Activated naive CD8-positive, alpha-beta T cell treated with anti-CD3 and anti-CD28 coated beads for 36 hours (primary cell): Measurements from ENCODE around the gene ACP3. TPM values are rescaled to one million over a fixed set of nuclear protein-coding genes. Genes with fewer than 3 reads are reported as not detected.
"Not testable (repeated sequence)": the region's sequence is repeated elsewhere in the genome, so short reads cannot be mapped to it uniquely, and the experiment has no call there.

Experiments used
- DNase-seq: peaks from one replicate; pipeline ENCODE4 v3.0.0; 2021
- H3K27ac Mint-ChIP-seq: one replicate; pipeline ENCODE4 v1.8.0; 2022; ENCODE audit warnings: mild to moderate bottlenecking, moderate library complexity, mixed read lengths
- H3K27me3 Mint-ChIP-seq: one replicate; pipeline ENCODE4 v1.8.0; 2022; ENCODE audit warnings: mild to moderate bottlenecking, mixed read lengths
- H3K36me3 Mint-ChIP-seq: one replicate; pipeline ENCODE4 v1.8.0; 2021; ENCODE audit warnings: mild to moderate bottlenecking, mixed read lengths
- H3K4me1 Mint-ChIP-seq: one replicate; pipeline ENCODE4 v1.8.0; 2021; ENCODE audit warnings: mixed read lengths
- H3K4me3 Mint-ChIP-seq: one replicate; pipeline ENCODE4 v1.8.0; 2022; ENCODE audit warnings: mild to moderate bottlenecking, moderate library complexity, mixed read lengths
- H3K9me3 Mint-ChIP-seq: one replicate; pipeline ENCODE4 v1.8.0; 2022; ENCODE audit warnings: mixed read lengths
- total RNA-seq, 2 experiments: library from RNA; stranded (reverse); gene quantifications; one replicate each; pipeline ENCODE4 v1.2.3, GENCODE V29; 2021

ACP3 gene
- total RNA-seq, 2 experiments from 2014 or later, result not detected

DNA sequence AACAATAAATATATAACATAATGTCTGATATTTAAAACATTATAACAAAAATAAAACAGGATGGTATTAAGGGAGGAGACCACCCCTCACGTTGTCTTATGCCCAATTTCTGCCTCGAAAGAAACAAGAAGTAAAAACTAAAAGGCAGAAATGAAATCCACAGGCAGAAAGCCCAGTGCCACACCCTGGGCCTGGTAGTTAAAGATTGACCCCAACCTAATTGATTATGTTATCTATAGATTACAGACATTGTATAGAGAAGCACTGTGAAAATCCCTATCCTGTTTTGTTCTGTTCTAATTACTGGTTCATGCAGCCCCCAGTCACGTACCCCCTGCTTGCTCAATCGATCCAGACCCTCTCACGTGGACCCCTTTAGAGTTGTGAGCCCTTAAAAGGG, 22.3 kb upstream of the ACP3 start:
- H3K36me3 Mint-ChIP-seq, result no peaks in the 10 kb centered on the region
- H3K27me3 Mint-ChIP-seq, result peaks cover 7% of the 10 kb centered on the region
- H3K4me3 Mint-ChIP-seq, result no peak overlapping the region
- H3K4me1 Mint-ChIP-seq, result no peaks in the 10 kb centered on the region
- no peak overlapping the region for H3K27ac Mint-ChIP-seq
- DNase-seq, result no peak
- peaks cover 6% of the 10 kb centered on the region for H3K9me3 Mint-ChIP-seq

DNA sequence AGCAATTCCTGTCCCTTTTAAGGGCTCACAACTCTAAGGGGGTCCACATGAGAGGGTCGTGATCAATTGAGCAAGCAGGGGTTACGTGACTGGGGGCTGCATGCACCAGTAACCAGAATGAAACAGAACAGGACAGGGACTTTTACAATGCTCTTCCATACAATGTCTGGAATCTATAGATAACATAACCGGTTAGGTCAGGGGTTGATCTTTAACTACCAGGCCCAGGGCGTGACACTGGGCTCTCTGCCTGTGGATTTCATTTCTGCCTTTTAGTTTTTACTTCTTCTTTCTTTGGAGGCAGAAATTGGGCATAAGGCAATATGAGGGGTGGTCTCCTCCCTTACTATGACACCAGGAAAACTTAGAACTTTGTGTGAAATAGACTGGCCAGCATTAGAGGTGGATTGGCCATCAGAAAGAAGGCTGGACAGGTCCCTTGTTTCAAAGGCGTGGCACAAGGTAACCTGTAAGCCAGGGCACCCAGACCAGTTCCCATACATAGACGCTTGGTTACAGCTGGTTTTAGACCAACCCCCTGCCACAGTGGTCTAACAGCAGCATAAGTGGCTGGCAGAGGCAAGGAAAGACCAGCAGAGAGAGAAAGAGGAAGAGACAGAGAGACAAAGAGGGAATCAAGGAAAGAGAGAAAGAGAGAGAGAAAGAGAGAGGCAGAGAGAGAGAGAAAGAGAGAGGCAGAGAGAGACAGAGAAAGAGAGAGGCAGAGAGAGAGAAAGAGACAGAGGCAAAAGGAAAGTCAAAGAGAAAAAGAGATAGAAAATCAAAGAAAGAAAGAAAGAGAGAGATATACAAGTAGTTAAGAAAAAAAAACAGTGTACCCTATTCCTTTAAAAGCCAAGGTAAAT, 13.6 kb upstream of the ACP3 start:
- H3K4me1 Mint-ChIP-seq, H3K9me3 Mint-ChIP-seq, H3K27ac Mint-ChIP-seq, H3K27me3 Mint-ChIP-seq, H3K36me3 Mint-ChIP-seq, DNase-seq, H3K4me3 Mint-ChIP-seq: not testable (repeated sequence)

DNA sequence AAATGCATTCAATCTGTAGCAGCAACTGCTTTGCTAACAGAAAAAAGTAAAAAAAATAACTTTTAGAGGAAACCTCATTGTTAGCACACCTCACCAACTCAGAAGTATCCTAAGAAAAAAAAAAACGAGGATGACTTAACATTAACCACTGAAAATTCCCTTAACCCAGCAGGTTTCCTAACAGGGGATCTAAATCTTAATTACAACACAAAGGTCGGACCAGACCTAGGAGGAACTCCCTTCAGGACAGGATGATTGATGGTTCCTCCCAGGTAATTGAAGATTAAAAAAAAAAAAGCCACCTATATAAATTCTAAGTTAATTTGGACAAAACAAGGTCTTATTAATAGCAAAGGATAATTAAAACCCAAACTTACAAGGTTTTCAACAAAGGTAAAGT, 12.9 kb upstream of the ACP3 start:
- H3K27me3 Mint-ChIP-seq, H3K9me3 Mint-ChIP-seq, H3K4me3 Mint-ChIP-seq, DNase-seq, H3K36me3 Mint-ChIP-seq, H3K27ac Mint-ChIP-seq, H3K4me1 Mint-ChIP-seq: not testable (repeated sequence)

DNA sequence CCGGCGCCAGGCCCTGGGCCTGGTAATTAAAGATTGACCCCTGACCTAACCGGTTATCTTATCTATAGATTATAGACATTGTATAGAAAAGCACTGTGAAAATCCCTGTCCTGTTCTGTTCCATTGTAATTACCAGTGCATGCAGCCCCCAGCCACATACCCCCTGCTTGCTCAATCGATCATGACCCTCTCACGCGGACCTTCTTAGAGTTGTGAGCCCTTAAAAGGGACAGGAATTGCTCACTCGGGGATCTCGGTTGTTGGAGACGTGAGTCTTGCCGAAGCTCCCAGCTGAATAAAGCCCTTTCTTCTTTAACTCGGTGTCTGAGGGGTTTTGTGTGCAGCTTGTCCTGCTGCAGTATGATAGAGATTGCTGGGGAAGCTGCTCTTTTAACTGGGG, 7.2 kb upstream of the ACP3 start:
- not testable (repeated sequence) for H3K4me1 Mint-ChIP-seq, DNase-seq

DNA sequence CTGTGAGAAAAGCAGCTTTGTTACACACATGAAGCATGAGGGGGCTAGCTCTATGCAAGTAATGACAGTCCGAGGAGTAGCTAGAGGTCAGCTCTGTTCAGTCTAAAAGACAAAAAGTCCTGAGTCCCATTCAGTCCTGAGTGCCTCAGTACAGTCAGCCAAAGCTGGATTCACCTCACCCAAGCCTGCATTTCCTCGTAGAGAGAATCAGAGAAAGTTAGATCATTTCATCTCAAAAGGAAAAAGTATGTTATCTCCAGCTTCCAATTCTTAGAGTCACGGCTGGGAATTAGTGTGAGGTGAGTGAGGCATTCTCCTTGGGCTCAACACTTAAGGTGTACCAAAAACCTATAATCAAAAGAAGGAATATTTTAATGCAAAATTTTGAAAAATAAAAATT, 5.9 kb upstream of the ACP3 start:
- Mint-ChIP-seq H3K4me1 (no peaks in the 10 kb centered on the region), H3K27ac (no peak overlapping the region), H3K36me3 (no peaks in the 10 kb centered on the region), H3K4me3 (no peak overlapping the region), H3K9me3 (no peaks in the 10 kb centered on the region), H3K27me3 (no peaks in the 10 kb centered on the region)
- no peak for DNase-seq

More for the DNA sequence above, 7.2 kb upstream of the ACP3 start:
- H3K36me3 Mint-ChIP-seq, H3K4me3 Mint-ChIP-seq, H3K27me3 Mint-ChIP-seq, H3K27ac Mint-ChIP-seq, H3K9me3 Mint-ChIP-seq: not testable (repeated sequence)

DNA sequence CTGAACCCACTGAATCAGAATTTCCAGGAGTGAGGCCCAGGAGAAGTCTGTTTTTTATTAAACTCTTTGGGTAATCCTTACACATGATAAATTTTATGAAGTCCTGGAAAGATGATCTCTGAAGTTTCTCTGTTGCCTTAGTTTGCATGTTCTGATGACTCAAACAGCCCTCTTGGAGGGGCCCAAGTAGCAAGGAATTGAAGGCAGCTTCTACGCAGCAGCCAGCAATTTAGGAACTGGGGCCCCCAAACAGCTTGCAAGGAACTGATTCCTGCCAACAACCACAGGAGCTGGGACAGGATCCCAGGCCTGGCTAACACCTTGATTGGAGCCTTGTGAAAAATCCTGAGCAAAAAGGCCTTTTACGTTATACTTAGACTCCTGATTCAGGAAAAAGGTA, 5.4 kb upstream of the ACP3 start:
- no peaks in the 10 kb centered on the region for H3K9me3 Mint-ChIP-seq
- H3K27me3 Mint-ChIP-seq, result no peaks in the 10 kb centered on the region
- no peak for DNase-seq
- no peak overlapping the region for H3K4me3 Mint-ChIP-seq
- no peaks in the 10 kb centered on the region for H3K36me3 Mint-ChIP-seq
- H3K4me1 Mint-ChIP-seq, result no peaks in the 10 kb centered on the region
- no peak overlapping the region for H3K27ac Mint-ChIP-seq

DNA sequence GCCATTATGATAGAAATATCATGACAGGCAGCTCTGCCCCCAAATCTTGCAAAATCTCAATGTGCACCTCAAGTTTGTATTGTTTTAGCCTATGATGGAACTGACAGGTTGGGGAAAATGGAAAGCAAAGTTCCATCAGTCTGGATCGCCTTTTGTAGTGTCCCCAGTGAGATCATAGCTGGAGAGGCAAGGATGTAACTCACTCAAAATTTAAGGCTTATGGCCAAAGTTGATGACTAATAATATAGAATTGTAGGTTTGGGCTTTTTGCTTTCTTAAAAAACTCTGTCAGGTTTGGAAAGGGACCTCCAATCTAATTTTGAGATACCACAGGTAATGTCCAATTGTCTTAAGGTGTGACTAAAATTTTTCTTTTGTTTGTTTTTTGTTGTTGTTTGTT, 1.4 kb upstream of the ACP3 start:
- Mint-ChIP-seq H3K27ac (no peak overlapping the region), H3K4me1 (peaks cover 3% of the 10 kb centered on the region), H3K4me3 (no peak overlapping the region), H3K36me3 (no peaks in the 10 kb centered on the region), H3K9me3 (no peaks in the 10 kb centered on the region), H3K27me3 (peaks cover 5% of the 10 kb centered on the region)
- DNase-seq, result no peak

DNA sequence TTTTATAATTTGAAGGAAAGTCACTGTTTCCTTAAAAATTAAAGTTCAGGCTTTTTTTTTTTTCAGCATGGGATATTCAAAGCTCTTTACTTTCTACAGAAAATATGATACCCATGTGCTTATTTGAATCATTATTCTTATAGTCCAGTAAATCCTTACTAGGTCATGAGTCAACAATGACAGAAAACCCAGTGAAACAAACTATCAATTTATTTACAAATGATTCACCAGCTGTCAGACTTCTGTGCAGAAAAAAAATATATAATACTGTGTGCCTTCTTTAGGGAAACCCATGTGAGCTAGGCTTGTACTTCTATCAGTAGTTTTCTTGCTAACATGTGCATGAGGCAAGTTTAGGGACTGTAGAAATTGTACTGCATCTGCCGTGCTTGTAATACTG, 1.2 kb downstream of the ACP3 start:
- Mint-ChIP-seq H3K27ac (no peak overlapping the region), H3K36me3 (no peaks in the 10 kb centered on the region), H3K4me3 (no peak overlapping the region), H3K27me3 (peaks cover 9% of the 10 kb centered on the region), H3K4me1 (peaks cover 3% of the 10 kb centered on the region), H3K9me3 (no peaks in the 10 kb centered on the region)
- DNase-seq, result no peak

DNA sequence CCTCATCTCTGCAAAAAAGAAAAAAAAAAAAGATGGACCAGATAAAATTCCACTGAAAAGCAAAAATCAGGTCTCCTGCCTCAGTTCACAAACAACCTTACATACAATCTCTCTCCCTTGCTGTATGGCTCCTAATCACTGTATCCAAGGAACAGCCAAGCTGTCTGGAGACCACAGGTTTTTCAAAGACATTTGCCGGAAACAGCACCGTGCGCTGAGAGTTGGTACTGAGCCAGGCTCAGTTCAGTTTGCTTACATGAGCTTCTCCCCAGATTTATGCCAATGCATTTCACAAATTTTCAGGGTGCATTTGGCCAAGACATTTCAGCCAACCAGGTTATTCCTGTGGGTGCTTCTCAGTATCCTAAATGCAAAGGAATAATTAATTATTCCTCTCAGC, 4.1 kb downstream of the ACP3 start:
- no peak for DNase-seq
- peaks cover 12% of the 10 kb centered on the region for H3K27me3 Mint-ChIP-seq
- no peaks in the 10 kb centered on the region for H3K9me3 Mint-ChIP-seq
- no peak overlapping the region for H3K4me3 Mint-ChIP-seq
- H3K4me1 Mint-ChIP-seq, result peaks cover 3% of the 10 kb centered on the region
- no peak overlapping the region for H3K27ac Mint-ChIP-seq
- H3K36me3 Mint-ChIP-seq, result no peaks in the 10 kb centered on the region

DNA sequence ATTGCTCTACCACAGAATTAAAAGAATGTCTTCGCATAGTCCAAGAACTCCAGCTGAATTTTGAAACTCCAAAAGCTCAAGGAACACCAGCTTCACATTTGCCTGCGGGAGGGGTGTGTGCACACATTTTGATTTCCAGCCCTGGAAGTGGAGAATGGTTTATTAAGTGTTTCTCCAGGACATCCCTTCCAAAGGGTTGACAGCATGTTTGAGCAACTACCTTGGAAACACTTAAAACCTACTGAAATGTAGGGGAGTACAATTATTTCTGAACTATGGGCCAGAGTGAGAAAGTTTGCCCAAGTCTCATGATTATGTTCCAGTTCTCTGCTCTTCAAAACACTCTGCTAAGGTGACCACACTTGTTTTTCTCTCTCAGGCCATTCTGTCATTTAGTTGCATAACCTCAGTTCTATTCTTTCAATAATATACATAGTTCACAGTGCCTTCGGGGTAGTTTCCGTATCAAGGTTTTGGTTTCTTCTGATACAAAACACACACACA, 7.9 kb downstream of the ACP3 start:
- DNase-seq, result no peak
- peaks cover 10% of the 10 kb centered on the region for H3K27me3 Mint-ChIP-seq

DNA sequence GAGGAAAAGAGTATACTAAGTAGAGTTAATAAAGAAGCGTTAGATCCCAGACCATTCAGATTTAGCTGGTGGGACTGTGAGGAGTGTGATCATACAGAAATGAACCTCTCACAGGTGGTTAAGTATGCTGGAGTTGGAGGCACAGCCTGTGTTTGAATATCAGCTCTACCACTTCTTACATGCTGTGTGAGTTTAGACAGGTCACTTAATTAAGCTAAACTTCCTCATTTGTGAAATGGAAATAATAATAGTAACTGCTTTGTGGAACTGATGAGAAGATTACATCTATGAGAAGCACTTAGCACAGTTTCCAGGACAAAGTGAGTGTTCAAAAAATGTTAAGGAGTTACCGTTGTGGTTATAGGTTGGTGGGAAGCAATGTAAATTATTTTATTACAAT, 8.4 kb downstream of the ACP3 start:
- Mint-ChIP-seq H3K36me3 (no peaks in the 10 kb centered on the region), H3K4me1 (no peaks in the 10 kb centered on the region), H3K4me3 (no peak overlapping the region)

More for the DNA sequence above, 7.9 kb downstream of the ACP3 start:
- Mint-ChIP-seq H3K27ac (no peak overlapping the region), H3K4me1 (no peaks in the 10 kb centered on the region), H3K9me3 (no peaks in the 10 kb centered on the region), H3K36me3 (no peaks in the 10 kb centered on the region), H3K4me3 (no peak overlapping the region)

DNA sequence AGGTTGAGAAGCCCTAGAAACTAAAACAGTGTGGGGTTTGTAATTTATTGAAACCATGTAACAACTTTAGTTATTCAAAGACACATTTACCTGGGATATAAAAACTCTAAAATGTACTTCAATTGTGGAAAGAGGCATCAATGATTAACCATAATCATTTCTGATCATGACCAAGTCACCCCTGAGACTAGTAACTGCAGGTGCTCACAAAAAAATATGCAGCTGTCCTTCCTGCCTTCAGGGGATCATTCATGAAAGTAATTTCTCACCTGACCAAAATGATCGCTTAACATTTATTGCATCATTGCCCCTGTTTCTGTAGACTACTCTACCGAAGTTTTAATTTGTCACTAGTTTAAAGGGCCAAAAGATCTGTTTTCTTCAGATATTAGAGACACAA, 9.0 kb downstream of the ACP3 start:
- no peaks in the 10 kb centered on the region for H3K9me3 Mint-ChIP-seq
- no peak overlapping the region for H3K27ac Mint-ChIP-seq
- DNase-seq, result no peak
- H3K4me1 Mint-ChIP-seq, result no peaks in the 10 kb centered on the region
- peaks cover 4% of the 10 kb centered on the region for H3K27me3 Mint-ChIP-seq
- no peaks in the 10 kb centered on the region for H3K36me3 Mint-ChIP-seq
- no peak overlapping the region for H3K4me3 Mint-ChIP-seq

More for the DNA sequence above, 8.4 kb downstream of the ACP3 start:
- H3K27ac Mint-ChIP-seq, result no peak overlapping the region
- peaks cover 7% of the 10 kb centered on the region for H3K27me3 Mint-ChIP-seq
- no peak for DNase-seq
- H3K9me3 Mint-ChIP-seq, result no peaks in the 10 kb centered on the region

DNA sequence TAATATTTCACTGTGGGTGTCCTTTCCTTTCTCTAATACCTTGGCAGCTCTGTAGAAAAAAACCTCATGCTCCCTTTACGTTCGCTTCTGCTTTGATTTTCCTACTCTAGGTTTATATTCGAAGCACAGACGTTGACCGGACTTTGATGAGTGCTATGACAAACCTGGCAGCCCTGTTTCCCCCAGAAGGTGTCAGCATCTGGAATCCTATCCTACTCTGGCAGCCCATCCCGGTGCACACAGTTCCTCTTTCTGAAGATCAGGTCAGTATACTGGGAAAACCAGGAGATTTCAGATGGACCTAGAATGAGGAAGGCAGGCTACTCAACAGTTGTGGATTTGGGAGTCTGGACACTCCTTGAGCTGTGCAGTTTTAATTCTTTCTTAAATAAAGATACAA, 14.9 kb downstream of the ACP3 start:
- H3K36me3 Mint-ChIP-seq, result no peaks in the 10 kb centered on the region
- H3K4me1 Mint-ChIP-seq, result no peaks in the 10 kb centered on the region
- no peak for DNase-seq
- no peaks in the 10 kb centered on the region for H3K9me3 Mint-ChIP-seq
- H3K27me3 Mint-ChIP-seq, result no peaks in the 10 kb centered on the region
- H3K4me3 Mint-ChIP-seq, result no peak overlapping the region
- no peak overlapping the region for H3K27ac Mint-ChIP-seq

DNA sequence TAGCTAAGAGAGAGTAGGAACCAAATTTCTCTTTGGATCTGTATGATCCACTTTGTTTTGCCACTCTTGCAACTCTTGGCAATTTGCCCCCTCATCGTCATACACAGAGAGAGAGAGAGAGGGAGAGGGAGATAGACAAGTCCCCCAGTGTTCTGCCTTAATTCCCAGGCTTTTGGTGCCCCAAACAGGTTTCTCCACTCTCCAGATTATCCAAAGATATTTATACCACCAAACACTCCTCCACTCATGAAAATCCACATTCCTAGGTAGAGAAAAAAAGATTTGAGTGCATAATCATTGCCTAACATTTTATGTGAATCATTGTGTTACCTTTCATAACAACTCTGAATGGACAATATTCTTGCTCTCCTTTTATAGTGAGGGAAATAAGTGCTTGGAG, 15.3 kb downstream of the ACP3 start:
- no peak overlapping the region for H3K4me3 Mint-ChIP-seq
- DNase-seq, result no peak
- no peak overlapping the region for H3K27ac Mint-ChIP-seq
- no peaks in the 10 kb centered on the region for H3K27me3 Mint-ChIP-seq
- no peaks in the 10 kb centered on the region for H3K4me1 Mint-ChIP-seq
- H3K36me3 Mint-ChIP-seq, result no peaks in the 10 kb centered on the region
- H3K9me3 Mint-ChIP-seq, result no peaks in the 10 kb centered on the region

DNA sequence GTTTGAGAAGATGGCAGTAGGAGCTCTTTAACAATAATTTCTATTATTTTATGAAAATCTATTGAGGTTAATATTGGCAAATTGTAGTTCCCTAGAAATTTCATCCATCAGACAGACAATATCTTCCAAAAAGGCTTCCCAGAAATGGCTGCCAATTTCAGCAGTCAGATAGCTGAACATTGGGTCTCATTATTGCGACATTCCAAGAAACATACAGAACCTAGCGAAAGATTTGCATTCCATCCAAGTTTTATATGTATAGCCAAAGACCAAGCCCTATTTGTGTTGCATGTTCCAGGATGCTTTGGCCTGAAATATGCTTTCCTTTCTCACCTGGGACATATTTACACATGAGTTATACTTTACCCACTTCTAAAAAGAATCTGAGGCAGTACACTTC, 24.5 kb downstream of the ACP3 start:
- no peak for DNase-seq
- Mint-ChIP-seq H3K4me1 (peaks cover 6% of the 10 kb centered on the region), H3K27me3 (peaks cover 5% of the 10 kb centered on the region), H3K36me3 (no peaks in the 10 kb centered on the region), H3K4me3 (no peak overlapping the region), H3K9me3 (no peaks in the 10 kb centered on the region), H3K27ac (no peak overlapping the region)

DNA sequence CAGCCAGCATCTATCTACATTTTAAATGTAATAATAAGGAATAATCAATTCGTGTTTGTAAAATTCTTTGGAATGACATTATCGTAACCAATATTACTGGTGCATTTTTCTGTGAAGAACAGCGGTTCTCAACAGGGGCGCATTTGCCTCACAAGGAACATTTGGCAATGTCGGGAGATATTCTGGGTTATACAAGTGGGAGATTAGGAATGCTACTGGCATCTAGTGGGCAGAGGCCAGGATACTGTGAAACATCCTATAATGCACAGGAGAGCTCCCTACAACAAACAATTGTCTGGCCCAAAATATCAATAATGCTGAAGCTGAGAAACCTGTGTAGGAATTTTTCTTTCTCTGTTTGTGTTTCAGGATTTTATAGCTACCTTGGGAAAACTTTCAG, 25.0 kb downstream of the ACP3 start:
- peaks cover 5% of the 10 kb centered on the region for H3K27me3 Mint-ChIP-seq
- peaks cover 6% of the 10 kb centered on the region for H3K4me1 Mint-ChIP-seq
- H3K4me3 Mint-ChIP-seq, result no peak overlapping the region
- DNase-seq, result no peak
- no peaks in the 10 kb centered on the region for H3K36me3 Mint-ChIP-seq
- H3K9me3 Mint-ChIP-seq, result no peaks in the 10 kb centered on the region
- H3K27ac Mint-ChIP-seq, result no peak overlapping the region
